ENCODE data around the gene RIPK4. TPM values are rescaled to one million over a fixed set of nuclear protein-coding genes. Genes with fewer than 3 reads are reported as not detected.
A peak's percentile ranks its signal among the peaks of the same experiment; 100 is the strongest.

Gene RIPK4
- total and polyA plus RNA-seq, 2 of the 13 experiments (the other 11 are each of a cell fraction or from before 2014, with no cell fraction given), result 3.1 to 4.9 TPM

GRCh38 chr21:41750532-41751151 lies 16.2 kb downstream of the RIPK4 start (continued):
- TF ChIP-seq, protein P1, sequence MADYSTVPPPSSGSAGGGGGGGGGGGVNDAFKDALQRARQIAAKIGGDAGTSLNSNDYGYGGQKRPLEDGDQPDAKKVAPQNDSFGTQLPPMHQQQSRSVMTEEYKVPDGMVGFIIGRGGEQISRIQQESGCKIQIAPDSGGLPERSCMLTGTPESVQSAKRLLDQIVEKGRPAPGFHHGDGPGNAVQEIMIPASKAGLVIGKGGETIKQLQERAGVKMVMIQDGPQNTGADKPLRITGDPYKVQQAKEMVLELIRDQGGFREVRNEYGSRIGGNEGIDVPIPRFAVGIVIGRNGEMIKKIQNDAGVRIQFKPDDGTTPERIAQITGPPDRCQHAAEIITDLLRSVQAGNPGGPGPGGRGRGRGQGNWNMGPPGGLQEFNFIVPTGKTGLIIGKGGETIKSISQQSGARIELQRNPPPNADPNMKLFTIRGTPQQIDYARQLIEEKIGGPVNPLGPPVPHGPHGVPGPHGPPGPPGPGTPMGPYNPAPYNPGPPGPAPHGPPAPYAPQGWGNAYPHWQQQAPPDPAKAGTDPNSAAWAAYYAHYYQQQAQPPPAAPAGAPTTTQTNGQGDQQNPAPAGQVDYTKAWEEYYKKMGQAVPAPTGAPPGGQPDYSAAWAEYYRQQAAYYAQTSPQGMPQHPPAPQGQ (CRISPR knock-in tag; IDR thresholded peaks at IDR 0.05; ENCODE audit: borderline replicate concordance), result 0 out of 2 replicates have a peak, but pooled peaks have one; percentile 12
- TF ChIP-seq, protein P2, sequence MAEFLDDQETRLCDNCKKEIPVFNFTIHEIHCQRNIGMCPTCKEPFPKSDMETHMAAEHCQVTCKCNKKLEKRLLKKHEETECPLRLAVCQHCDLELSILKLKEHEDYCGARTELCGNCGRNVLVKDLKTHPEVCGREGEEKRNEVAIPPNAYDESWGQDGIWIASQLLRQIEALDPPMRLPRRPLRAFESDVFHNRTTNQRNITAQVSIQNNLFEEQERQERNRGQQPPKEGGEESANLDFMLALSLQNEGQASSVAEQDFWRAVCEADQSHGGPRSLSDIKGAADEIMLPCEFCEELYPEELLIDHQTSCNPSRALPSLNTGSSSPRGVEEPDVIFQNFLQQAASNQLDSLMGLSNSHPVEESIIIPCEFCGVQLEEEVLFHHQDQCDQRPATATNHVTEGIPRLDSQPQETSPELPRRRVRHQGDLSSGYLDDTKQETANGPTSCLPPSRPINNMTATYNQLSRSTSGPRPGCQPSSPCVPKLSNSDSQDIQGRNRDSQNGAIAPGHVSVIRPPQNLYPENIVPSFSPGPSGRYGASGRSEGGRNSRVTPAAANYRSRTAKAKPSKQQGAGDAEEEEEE (CRISPR knock-in tag; IDR thresholded peaks at IDR 0.05; ENCODE audit: borderline replicate concordance), result no peak
- peak; percentile 54; the same call in 1 of the 2 replicates for TF ChIP-seq ZNF350 (CRISPR knock-in tag; IDR thresholded peaks at IDR 0.05; ENCODE audit: borderline replicate concordance, low read depth)
- TF ChIP-seq ZBTB46 (CRISPR knock-in tag; IDR thresholded peaks at IDR 0.05; ENCODE audit: borderline replicate concordance), result no peak
- TF ChIP-seq FIP1L1 (IDR thresholded peaks at IDR 0.05; ENCODE audit: borderline replicate concordance, insufficient read depth, low read depth, low read length), result no peak
- TF ChIP-seq ZFP37 (CRISPR knock-in tag; IDR thresholded peaks at IDR 0.05; ENCODE audit: borderline replicate concordance), result no peak
- TF ChIP-seq ZMAT3 (CRISPR knock-in tag; conservative IDR thresholded peaks at IDR 0.05), result no peak
- no peak for TF ChIP-seq ARHGAP35 (CRISPR knock-in tag; IDR thresholded peaks at IDR 0.05; ENCODE audit: borderline replicate concordance)
- TF ChIP-seq MED8 (CRISPR knock-in tag; IDR thresholded peaks at IDR 0.05; ENCODE audit: insufficient replicate concordance), result no peak
- no peak for TF ChIP-seq ZNF501 (CRISPR knock-in tag; IDR thresholded peaks at IDR 0.05)
- peak; percentile 85; the same call in 1 of the 2 replicates for TF ChIP-seq FOXK1 (CRISPR knock-in tag; IDR thresholded peaks at IDR 0.05; ENCODE audit: borderline replicate concordance, low read depth)
- no peak for TF ChIP-seq HOXA9 (CRISPR knock-in tag; IDR thresholded peaks at IDR 0.05; ENCODE audit: borderline replicate concordance)
- no peak for TF ChIP-seq ZNF776 (CRISPR knock-in tag; IDR thresholded peaks at IDR 0.05)
- TF ChIP-seq ZBTB43 (CRISPR knock-in tag; conservative IDR thresholded peaks at IDR 0.05), result no peak
- TF ChIP-seq GABPA (IDR thresholded peaks at IDR 0.05; ENCODE audit: low read depth, low read length), result no peak
- no peak for TF ChIP-seq GABPA (CRISPR knock-in tag; IDR thresholded peaks at IDR 0.05; ENCODE audit: low read depth)
- no peak for TF ChIP-seq ATAD3A (CRISPR knock-in tag; IDR thresholded peaks at IDR 0.05)
- no peak for TF ChIP-seq SUZ12 (IDR thresholded peaks at IDR 0.05; ENCODE audit: low read depth, low read length)
- TF ChIP-seq ZMYM2 (CRISPR knock-in tag; IDR thresholded peaks at IDR 0.05), result peak; percentile 87
- 0 out of 2 replicates have a peak, but pooled peaks have one; percentile 29 for TF ChIP-seq ZNF598 (CRISPR knock-in tag; IDR thresholded peaks at IDR 0.05; ENCODE audit: borderline replicate concordance)
- TF ChIP-seq IRF1 (CRISPR knock-in tag; IDR thresholded peaks at IDR 0.05; ENCODE audit: low read depth), result no peak
- no peak for TF ChIP-seq ZFY (CRISPR knock-in tag; IDR thresholded peaks at IDR 0.05)
